KMS-11 (cell line): ENCODE data around the gene B3GAT1.

Source experiments
- H2AFZ ChIP-seq: fragments of 200-600 bp; sonication (generic); 2 replicates; pipeline ENCODE4 v1.6.1; 2016; ENCODE audit warnings: antibody characterized with exemption, mixed run types, low read depth
- H3K27ac ChIP-seq: fragments of 200-600 bp; sonication (generic); 2 replicates; pipeline ENCODE4 v1.6.1; 2016; ENCODE audit warnings: mild to moderate bottlenecking, mixed run types
- H3K27me3 ChIP-seq: fragments of 200-600 bp; sonication (generic); 2 replicates; pipeline ENCODE4 v1.6.1; 2017; ENCODE audit warnings: mild to moderate bottlenecking, low read depth, mixed run types, moderate library complexity; ENCODE audit not compliant: insufficient read depth
- H3K36me3 ChIP-seq: fragments of 200-600 bp; sonication (generic); 2 replicates; pipeline ENCODE4 v1.6.1; 2017; ENCODE audit warnings: mild to moderate bottlenecking, mixed run types; ENCODE audit not compliant: insufficient read depth
- H3K4me1 ChIP-seq: fragments of 200-600 bp; sonication (generic); 2 replicates; pipeline ENCODE4 v1.6.1; 2016; ENCODE audit warnings: mild to moderate bottlenecking, low read depth, mixed run types; ENCODE audit not compliant: poor library complexity, severe bottlenecking
- H3K4me2 ChIP-seq: fragments of 200-600 bp; sonication (generic); 2 replicates; pipeline ENCODE4 v1.7.0; 2016; ENCODE audit warnings: mild to moderate bottlenecking, mixed run types
- H3K4me3 ChIP-seq: fragments of 200-600 bp; sonication (generic); IDR thresholded peaks from 2 replicates; pipeline ENCODE4 v1.6.1; 2017; ENCODE audit warnings: low read depth, low read length, mixed read lengths; ENCODE audit not compliant: insufficient read depth
- H3K79me2 ChIP-seq: fragments of 200-600 bp; sonication (generic); 2 replicates; pipeline ENCODE4 v1.6.1; 2016; ENCODE audit warnings: low read depth, mixed run types; ENCODE audit not compliant: insufficient read depth
- H3K9ac ChIP-seq: fragments of 200-600 bp; sonication (generic); 2 replicates; pipeline ENCODE4 v1.6.1; 2016; ENCODE audit warnings: mild to moderate bottlenecking, mixed run types
- H4K20me1 ChIP-seq: fragments of 200-600 bp; sonication (generic); 2 replicates; pipeline ENCODE4 v1.6.1; 2016; ENCODE audit warnings: mild to moderate bottlenecking, mixed run types; ENCODE audit not compliant: insufficient read depth
- CTCF ChIP-seq: fragments of 200-600 bp; sonication (generic); conservative IDR thresholded peaks from 2 replicates; pipeline ENCODE4 v1.6.1; 2017; ENCODE audit warnings: low read depth, mild to moderate bottlenecking, antibody characterized with exemption, low read length, moderate library complexity, mixed read lengths

Gene B3GAT1

GRCh38 chr11:134401825-134402809 is 9.9 kb downstream of the B3GAT1 start:
- H3K9ac ChIP-seq: no peak overlapping the region
- H3K4me1 ChIP-seq: no peaks in the 10 kb centered on the region
- no peak overlapping the region for H3K4me2 ChIP-seq
- H2AFZ ChIP-seq: no peak overlapping the region
- no peak overlapping the region for H3K27ac ChIP-seq
- no peaks in the 10 kb centered on the region for H4K20me1 ChIP-seq
- TF ChIP-seq CTCF: no peak
- no peaks in the 10 kb centered on the region for H3K79me2 ChIP-seq
- no peaks in the 10 kb centered on the region for H3K36me3 ChIP-seq
- no peaks in the 10 kb centered on the region for H3K27me3 ChIP-seq
- no peak overlapping the region for H3K4me3 ChIP-seq

- TF ChIP-seq CTCF: no peak
- no peak overlapping the region for H3K27ac ChIP-seq
- H3K27me3 ChIP-seq: no peaks in the 10 kb centered on the region
- H3K4me1 ChIP-seq: no peaks in the 10 kb centered on the region
- no peaks in the 10 kb centered on the region for H4K20me1 ChIP-seq
- H3K4me2 ChIP-seq: no peak overlapping the region
- no peak overlapping the region for H3K9ac ChIP-seq
- H3K4me3 ChIP-seq: no peak overlapping the region
- no peaks in the 10 kb centered on the region for H3K36me3 ChIP-seq
- no peaks in the 10 kb centered on the region for H3K79me2 ChIP-seq
- no peak overlapping the region for H2AFZ ChIP-seq
These were observed 12.0 kb downstream of the B3GAT1 start for GRCh38 chr11:134399996-134400395.

DNA sequence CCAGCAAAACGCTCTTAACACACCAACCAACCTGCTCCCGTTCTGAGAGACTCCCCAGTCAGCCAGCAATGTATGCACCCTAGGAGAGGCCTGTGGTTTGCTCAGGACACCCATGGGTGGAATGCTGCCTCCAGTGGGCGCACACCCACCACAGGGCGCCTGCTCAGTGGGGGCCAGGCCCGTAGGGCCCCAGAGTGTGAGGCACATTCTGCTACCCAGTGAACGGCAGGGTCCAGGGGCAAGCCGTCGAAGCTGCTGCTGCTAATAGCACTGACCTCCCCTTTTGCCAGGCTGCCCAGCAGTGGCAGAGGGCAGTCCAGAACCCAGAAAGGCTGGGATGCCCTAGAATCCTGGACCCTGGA is 12.8 kb downstream of the B3GAT1 start:
- Histone ChIP-seq H3K79me2 (no peaks in the 10 kb centered on the region), H3K4me2 (no peak overlapping the region), H3K36me3 (no peaks in the 10 kb centered on the region), H2AFZ (no peak overlapping the region), H3K4me1 (no peaks in the 10 kb centered on the region), H4K20me1 (no peaks in the 10 kb centered on the region), H3K27me3 (no peaks in the 10 kb centered on the region), H3K27ac (no peak overlapping the region), H3K4me3 (no peak overlapping the region), H3K9ac (no peak overlapping the region)
- no peak for TF ChIP-seq CTCF

- Histone ChIP-seq H3K36me3 (no peaks in the 10 kb centered on the region), H4K20me1 (no peaks in the 10 kb centered on the region), H3K79me2 (no peaks in the 10 kb centered on the region), H3K27me3 (no peaks in the 10 kb centered on the region), H2AFZ (no peak overlapping the region), H3K4me2 (no peak overlapping the region), H3K27ac (no peak overlapping the region), H3K4me3 (no peak overlapping the region), H3K4me1 (no peaks in the 10 kb centered on the region), H3K9ac (no peak overlapping the region)
- TF ChIP-seq CTCF: no peak
These were observed 13.3 kb downstream of the B3GAT1 start for GRCh38 chr11:134398644-134399292.
